ENCODE measurements around the gene IL17RD. TPM values are rescaled to one million over a fixed set of nuclear protein-coding genes. Genes with fewer than 3 reads are reported as not detected.

The IL17RD gene
- total and polyA plus RNA-seq, 2 of the 4 experiments (the other 2 are of a cell fraction) = 0.72 to 0.92 TPM

DNA sequence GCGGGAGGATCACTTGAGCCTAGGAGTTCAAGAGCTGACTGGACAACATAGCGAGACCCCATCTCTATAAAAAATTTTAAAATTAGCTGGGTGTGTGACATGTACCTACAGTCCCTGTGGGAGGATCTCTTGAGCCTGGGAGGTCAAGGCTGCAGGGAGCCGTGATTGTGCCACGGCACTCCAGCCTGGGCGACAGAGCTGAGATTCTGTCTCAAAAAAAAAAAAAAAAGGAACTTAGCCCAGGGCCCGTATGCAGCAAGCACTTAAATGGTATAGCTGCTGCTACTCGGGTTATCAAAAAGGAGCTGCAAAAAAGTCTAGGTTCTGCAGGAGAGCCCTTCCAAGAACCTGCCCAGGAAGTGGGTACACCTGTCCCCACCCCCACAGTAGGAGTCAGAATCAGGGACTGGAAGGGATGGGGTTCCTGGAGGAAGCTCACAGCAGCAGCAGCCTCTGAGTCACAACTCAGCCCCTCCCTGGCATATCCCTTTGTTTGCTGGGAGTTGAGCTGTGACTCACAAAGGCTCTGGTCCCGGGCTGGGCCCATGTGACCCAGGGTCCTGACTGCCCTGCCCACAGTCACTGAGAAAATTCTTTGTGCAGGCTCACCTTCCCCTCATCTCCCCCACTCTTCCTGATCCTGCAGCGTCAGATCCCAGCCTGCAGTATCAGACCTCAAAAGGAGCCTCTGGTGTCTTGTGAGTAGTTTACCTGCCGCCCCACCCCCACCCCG lies 104.9 kb downstream of the IL17RD start, which contains the start of gene SPATA12:
Gene SPATA12 (plus strand): TSS at position 576 of the 733 bp plus-strand sequence. CDS start 13,031 bp downstream, outside the sequence.
- Histone ChIP-seq H4K8ac (ENCODE audit: low read depth in 2 of 2, low read length in 2 of 2) (no peak within 1 kb of the TSS; a peak in 1 of 4 replicates), H3K18ac (ENCODE audit: low read depth, low read length) (no peak within 1 kb of the TSS), H2BK120ac (ENCODE audit: low read depth, low read length) (peak within 1 kb of the TSS; percentile 21; the same call in 1 of the 2 replicates), H2AFZ (replicated peaks; ENCODE audit: low read length, poor library complexity) (peak within 1 kb of the TSS; percentile 77), H3K36me3 (ENCODE audit: control insufficient read depth, insufficient read depth, low read length) (no peaks in the 10 kb centered on the region), H3K56ac (ENCODE audit: extremely low read depth, insufficient read depth, low read length) (no peak within 1 kb of the TSS), H4K20me1 (ENCODE audit: insufficient read depth, low read length) (no peaks in the 10 kb centered on the region), H2BK15ac (ENCODE audit: low read depth, low read length) (no peak within 1 kb of the TSS), H3K9me1 (ENCODE audit: insufficient read depth, low read length) (no peaks in the 10 kb centered on the region), H2BK20ac (ENCODE audit: low read depth, low read length) (no peak within 1 kb of the TSS), H3K27me3 (ENCODE audit: control insufficient read depth, insufficient read depth, low read length) (no peaks in the 10 kb centered on the region), H3K9ac (ENCODE audit: low read depth, low read length) (no peak within 1 kb of the TSS), H4K91ac (ENCODE audit: insufficient read depth, low read depth, low read length) (no peak within 1 kb of the TSS), H3K27ac (ENCODE audit: insufficient read depth, low read length) (no peak within 1 kb of the TSS), H3K4ac (ENCODE audit: low read depth, low read length) (peak within 1 kb of the TSS; percentile 28; the same call in 1 of the 2 replicates), H3K14ac (replicated peaks; ENCODE audit: low read depth, low read length) (no peak within 1 kb of the TSS), H3K4me1 (ENCODE audit: control insufficient read depth, insufficient read depth, low read length) (peaks cover 2% of the 10 kb centered on the region; the same call in 1 of the 2 replicates), H3K4me3 (ENCODE audit: insufficient read depth, low read depth, low read length) (no peak within 1 kb of the TSS), H2AK5ac (ENCODE audit: low read depth, low read length) (no peak within 1 kb of the TSS), H3K9me3 (ENCODE audit: control insufficient read depth, insufficient read depth, low read length) (no peaks in the 10 kb centered on the region), H3K4me2 (ENCODE audit: low read depth, low read length) (no peak within 1 kb of the TSS), H3K23ac (ENCODE audit: low read depth, low read length) (no peak within 1 kb of the TSS), H3K79me1 (ENCODE audit: low read depth in 1 of 2, low read length in 2 of 2) (no peaks in the 10 kb centered on the region), H2AK9ac (replicated peaks; ENCODE audit: low read depth, low read length, poor library complexity) (peak within 1 kb of the TSS; percentile 79), H4K5ac (ENCODE audit: low read depth, low read length) (no peak within 1 kb of the TSS; the same call in 1 of the 2 replicates), H2BK5ac (ENCODE audit: low read depth, low read length, poor library complexity, severe bottlenecking) (no peak within 1 kb of the TSS)
- whole genome bisulfite sequencing, 2 experiments (ENCODE audit: extremely low coverage in 2 of 2, insufficient read length in 1 of 2) = no CpG with 5 or more reads among the region's 11 CpGs
- ATAC-seq (ENCODE audit: low read depth) (peak; percentile 96), DNase-seq (peak; percentile 86)
- dilution Hi-C loops (cut with HindIII; ENCODE audit: low sequenced_read_pairs, unreplicated experiment) (no loop called here), intact Hi-C loops (cut with micrococcal nuclease) (no loop called here), in situ Hi-C loops (cut with MboI; ENCODE audit: low sequenced_read_pairs) (no loop called here)
- POLR2A ChIA-PET (ENCODE audit: unreplicated experiment) = no interaction called here
- CTCF ChIA-PET = no interaction called here
- no TSS peak for BruUV-seq (replicated peaks)
- TF ChIP-seq SMC3 (IDR thresholded peaks at IDR 0.05; ENCODE audit: low read depth, low read length) (no peak), FOS (IDR thresholded peaks at IDR 0.05; ENCODE audit: low read depth, low read length) (peak; percentile 66), MAZ (IDR thresholded peaks at IDR 0.05; ENCODE audit: borderline replicate concordance, low read depth, low read length) (0 out of 2 replicates have a peak, but pooled peaks have one; percentile 39), USF2 (IDR thresholded peaks at IDR 0.05; ENCODE audit: low read depth, low read length) (peak; percentile 93), BHLHE40 (IDR thresholded peaks at IDR 0.05; ENCODE audit: low read depth, low read length) (peak; percentile 41), RCOR1 (IDR thresholded peaks at IDR 0.05; ENCODE audit: insufficient replicate concordance, low read length) (no peak), MXI1 (IDR thresholded peaks at IDR 0.05; ENCODE audit: borderline replicate concordance, low read depth, low read length) (no peak)
- TF ChIP-seq, protein P1, sequence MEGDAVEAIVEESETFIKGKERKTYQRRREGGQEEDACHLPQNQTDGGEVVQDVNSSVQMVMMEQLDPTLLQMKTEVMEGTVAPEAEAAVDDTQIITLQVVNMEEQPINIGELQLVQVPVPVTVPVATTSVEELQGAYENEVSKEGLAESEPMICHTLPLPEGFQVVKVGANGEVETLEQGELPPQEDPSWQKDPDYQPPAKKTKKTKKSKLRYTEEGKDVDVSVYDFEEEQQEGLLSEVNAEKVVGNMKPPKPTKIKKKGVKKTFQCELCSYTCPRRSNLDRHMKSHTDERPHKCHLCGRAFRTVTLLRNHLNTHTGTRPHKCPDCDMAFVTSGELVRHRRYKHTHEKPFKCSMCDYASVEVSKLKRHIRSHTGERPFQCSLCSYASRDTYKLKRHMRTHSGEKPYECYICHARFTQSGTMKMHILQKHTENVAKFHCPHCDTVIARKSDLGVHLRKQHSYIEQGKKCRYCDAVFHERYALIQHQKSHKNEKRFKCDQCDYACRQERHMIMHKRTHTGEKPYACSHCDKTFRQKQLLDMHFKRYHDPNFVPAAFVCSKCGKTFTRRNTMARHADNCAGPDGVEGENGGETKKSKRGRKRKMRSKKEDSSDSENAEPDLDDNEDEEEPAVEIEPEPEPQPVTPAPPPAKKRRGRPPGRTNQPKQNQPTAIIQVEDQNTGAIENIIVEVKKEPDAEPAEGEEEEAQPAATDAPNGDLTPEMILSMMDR (conservative IDR thresholded peaks at IDR 0.05; ENCODE audit: low read depth, low read length) = no peak
